Measurements from ENCODE around the gene HOXA13.

Gene HOXA13

GRCh38 chr7:27148031-27148755 is 51.7 kb downstream of the HOXA13 start:
- no peak for DNase-seq (ENCODE audit: low spot score)

- no peak for DNase-seq (ENCODE audit: low spot score)
Measured at GRCh38 chr7:27147199-27148030, 52.5 kb downstream of the HOXA13 start, which contains the start of gene HOXA6. TSS of gene HOXA6 (minus strand) at chr7:27147774. CDS start at chr7:27147749, 25 bp downstream.

- no peak for DNase-seq (ENCODE audit: low spot score)
Measured at GRCh38 chr7:27146491-27147198, 53.2 kb downstream of the HOXA13 start.

GRCh38 chr7:27145914-27146412 is 53.9 kb downstream of the HOXA13 start:
- no peak for DNase-seq (ENCODE audit: low spot score)

- DNase-seq (ENCODE audit: low spot score) = no peak
Measured at GRCh38 chr7:27145165-27145913, 54.6 kb downstream of the HOXA13 start.

- no peak for DNase-seq (ENCODE audit: low spot score)
Measured at GRCh38 chr7:27144781-27145164, 55.1 kb downstream of the HOXA13 start.
